Neural crest cell (in vitro differentiated cells): ENCODE measurements around the gene ITGA2B. TPM values are rescaled to one million over a fixed set of nuclear protein-coding genes. Genes with fewer than 3 reads are reported as not detected.

ENCODE experiments used
- DNase-seq: peaks from one replicate; pipeline ENCODE4 v3.0.0; 2021; ENCODE audit warnings: low read depth, mixed read lengths, low spot score
- H3K27ac Mint-ChIP-seq: one replicate; pipeline ENCODE4 v1.8.0; 2021; ENCODE audit warnings: mild to moderate bottlenecking, mixed read lengths; ENCODE audit not compliant: unreplicated experiment
- H3K27me3 Mint-ChIP-seq: 2 replicates; pipeline ENCODE4 v1.8.0; 2021; ENCODE audit warnings: low read depth, mild to moderate bottlenecking, mixed read lengths
- H3K36me3 Mint-ChIP-seq: 2 replicates; pipeline ENCODE4 v1.8.0; 2021; ENCODE audit warnings: low read depth, mild to moderate bottlenecking, mixed read lengths
- H3K4me1 Mint-ChIP-seq: 2 replicates; pipeline ENCODE4 v1.8.0; 2021; ENCODE audit warnings: mixed read lengths
- H3K4me3 Mint-ChIP-seq: one replicate; pipeline ENCODE4 v1.8.0; 2021; ENCODE audit warnings: mild to moderate bottlenecking, mixed read lengths
- H3K9me3 Mint-ChIP-seq: 2 replicates; pipeline ENCODE4 v1.8.0; 2021; ENCODE audit warnings: mixed read lengths
- total RNA-seq: library from RNA; stranded (reverse); gene quantifications from 2 replicates; pipeline ENCODE4 v1.2.1, GENCODE V29; 2021
- TF ChIP-seq, protein P1 (sequence below): fragments of 200-600 bp; sonication (generic); conservative IDR thresholded peaks from 2 replicates; pipeline ENCODE4 v1.5.0; 2021; ENCODE audit warnings: antibody characterized with exemption, mild to moderate bottlenecking

Gene ITGA2B
- total RNA-seq, 1 donor from 2014 or later, result 7.3 TPM

DNA sequence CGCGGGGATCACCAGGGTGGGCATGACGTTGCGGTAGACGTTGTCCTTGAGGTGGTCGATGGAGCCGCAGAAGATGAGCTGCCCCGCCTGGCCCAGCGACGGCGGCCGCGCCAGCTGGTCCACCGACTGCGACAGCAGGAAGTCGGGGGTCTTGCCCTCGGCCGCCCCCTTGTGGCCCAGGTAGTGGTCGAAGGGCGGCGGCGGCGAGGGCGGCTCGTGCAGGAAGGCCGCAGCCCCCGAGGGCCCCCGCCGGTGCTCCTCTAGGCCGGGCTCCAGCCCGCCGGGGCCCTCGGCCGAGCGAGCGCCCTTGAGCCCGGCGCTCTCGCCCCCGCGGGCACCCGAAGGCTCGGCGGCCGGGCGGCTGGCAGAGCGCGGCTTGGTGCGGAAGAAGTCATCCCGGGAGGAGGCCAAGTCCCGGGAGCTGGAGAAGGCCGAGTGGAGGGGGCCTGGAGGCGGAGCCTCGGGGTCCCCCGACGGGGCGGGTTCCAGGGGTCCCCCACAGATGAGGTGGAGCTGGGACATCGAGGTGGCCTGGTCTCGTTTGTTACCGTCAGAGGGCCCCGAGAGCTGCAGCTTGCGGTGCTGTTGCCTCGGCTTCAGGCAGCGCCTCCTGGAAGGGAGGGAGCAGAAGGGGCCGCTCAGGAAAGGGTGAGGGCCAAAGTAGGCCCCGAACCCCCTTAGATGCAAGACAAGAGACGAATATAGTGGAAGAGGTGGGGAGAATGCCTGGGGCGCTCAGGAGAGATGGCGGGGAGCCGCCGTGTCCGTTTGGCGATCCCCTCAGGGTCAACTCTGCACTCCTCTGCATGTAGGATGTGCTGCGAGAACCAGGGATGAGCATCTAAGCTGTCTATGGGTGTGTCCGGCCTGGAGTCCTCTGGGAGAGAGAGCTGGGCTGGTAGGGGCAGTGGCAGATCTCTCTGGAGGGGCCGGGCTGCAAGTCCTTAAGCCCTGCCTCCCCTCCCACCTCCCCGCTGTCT is 34.6 kb downstream of the ITGA2B start:
- Mint-ChIP-seq H3K27me3 (peaks cover 8% of the 10 kb centered on the region), H3K4me1 (peaks cover 5% of the 10 kb centered on the region), H3K4me3 (peak overlapping the region; percentile 67), H3K9me3 (no peaks in the 10 kb centered on the region), H3K36me3 (peaks cover 3% of the 10 kb centered on the region), H3K27ac (no peak overlapping the region)
- peak; percentile 75 for DNase-seq
- TF ChIP-seq, protein P1, sequence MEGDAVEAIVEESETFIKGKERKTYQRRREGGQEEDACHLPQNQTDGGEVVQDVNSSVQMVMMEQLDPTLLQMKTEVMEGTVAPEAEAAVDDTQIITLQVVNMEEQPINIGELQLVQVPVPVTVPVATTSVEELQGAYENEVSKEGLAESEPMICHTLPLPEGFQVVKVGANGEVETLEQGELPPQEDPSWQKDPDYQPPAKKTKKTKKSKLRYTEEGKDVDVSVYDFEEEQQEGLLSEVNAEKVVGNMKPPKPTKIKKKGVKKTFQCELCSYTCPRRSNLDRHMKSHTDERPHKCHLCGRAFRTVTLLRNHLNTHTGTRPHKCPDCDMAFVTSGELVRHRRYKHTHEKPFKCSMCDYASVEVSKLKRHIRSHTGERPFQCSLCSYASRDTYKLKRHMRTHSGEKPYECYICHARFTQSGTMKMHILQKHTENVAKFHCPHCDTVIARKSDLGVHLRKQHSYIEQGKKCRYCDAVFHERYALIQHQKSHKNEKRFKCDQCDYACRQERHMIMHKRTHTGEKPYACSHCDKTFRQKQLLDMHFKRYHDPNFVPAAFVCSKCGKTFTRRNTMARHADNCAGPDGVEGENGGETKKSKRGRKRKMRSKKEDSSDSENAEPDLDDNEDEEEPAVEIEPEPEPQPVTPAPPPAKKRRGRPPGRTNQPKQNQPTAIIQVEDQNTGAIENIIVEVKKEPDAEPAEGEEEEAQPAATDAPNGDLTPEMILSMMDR, result peak; percentile 68

- Mint-ChIP-seq H3K4me1 (peaks cover 5% of the 10 kb centered on the region), H3K36me3 (peaks cover 3% of the 10 kb centered on the region), H3K9me3 (no peaks in the 10 kb centered on the region), H3K27ac (no peak overlapping the region), H3K27me3 (peaks cover 8% of the 10 kb centered on the region), H3K4me3 (no peak overlapping the region)
- TF ChIP-seq, protein P1, result no peak
- DNase-seq, result no peak
Observed at GRCh38 chr17:44353672-44354331, 35.6 kb downstream of the ITGA2B start.

GRCh38 chr17:44352828-44353671 is 36.4 kb downstream of the ITGA2B start:
- peaks cover 5% of the 10 kb centered on the region for H3K4me1 Mint-ChIP-seq
- H3K36me3 Mint-ChIP-seq, result peaks cover 3% of the 10 kb centered on the region
- H3K27ac Mint-ChIP-seq, result no peak overlapping the region
- H3K27me3 Mint-ChIP-seq, result peaks cover 8% of the 10 kb centered on the region
- H3K9me3 Mint-ChIP-seq, result no peaks in the 10 kb centered on the region
- no peak for DNase-seq
- peak overlapping the region; percentile 76 for H3K4me3 Mint-ChIP-seq
- TF ChIP-seq, protein P1, result no peak

DNA sequence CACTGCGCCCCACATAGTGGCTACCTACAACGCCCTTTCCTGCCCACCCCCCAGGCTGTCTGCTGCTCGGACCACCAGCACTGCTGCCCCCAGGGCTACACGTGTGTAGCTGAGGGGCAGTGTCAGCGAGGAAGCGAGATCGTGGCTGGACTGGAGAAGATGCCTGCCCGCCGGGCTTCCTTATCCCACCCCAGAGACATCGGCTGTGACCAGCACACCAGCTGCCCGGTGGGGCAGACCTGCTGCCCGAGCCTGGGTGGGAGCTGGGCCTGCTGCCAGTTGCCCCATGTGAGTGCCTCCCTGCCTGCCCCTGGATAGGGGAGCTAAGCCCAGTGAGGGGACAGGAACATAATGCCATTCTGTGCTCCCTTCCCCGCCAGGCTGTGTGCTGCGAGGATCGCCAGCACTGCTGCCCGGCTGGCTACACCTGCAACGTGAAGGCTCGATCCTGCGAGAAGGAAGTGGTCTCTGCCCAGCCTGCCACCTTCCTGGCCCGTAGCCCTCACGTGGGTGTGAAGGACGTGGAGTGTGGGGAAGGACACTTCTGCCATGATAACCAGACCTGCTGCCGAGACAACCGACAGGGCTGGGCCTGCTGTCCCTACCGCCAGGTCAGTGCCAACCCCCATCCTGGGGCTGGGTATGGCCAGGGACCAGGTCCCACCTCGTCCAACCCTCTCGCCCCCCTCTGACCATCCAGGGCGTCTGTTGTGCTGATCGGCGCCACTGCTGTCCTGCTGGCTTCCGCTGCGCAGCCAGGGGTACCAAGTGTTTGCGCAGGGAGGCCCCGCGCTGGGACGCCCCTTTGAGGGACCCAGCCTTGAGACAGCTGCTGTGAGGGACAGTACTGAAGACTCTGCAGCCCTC is 37.3 kb downstream of the ITGA2B start:
- H3K9me3 Mint-ChIP-seq, result no peaks in the 10 kb centered on the region
- TF ChIP-seq, protein P1, result no peak
- peaks cover 5% of the 10 kb centered on the region for H3K4me1 Mint-ChIP-seq
- H3K36me3 Mint-ChIP-seq, result peaks cover 3% of the 10 kb centered on the region
- H3K27ac Mint-ChIP-seq, result no peak overlapping the region
- DNase-seq, result no peak
- H3K4me3 Mint-ChIP-seq, result peak overlapping the region; percentile 54
- peaks cover 8% of the 10 kb centered on the region for H3K27me3 Mint-ChIP-seq
